Middle frontal gyrus (tissue), 1 donor: ENCODE data around the gene OR52J3.
"Not testable (repeated sequence)": the region's sequence is repeated elsewhere in the genome, so short reads cannot be mapped to it uniquely, and the experiment has no call there.

Experiments
- DNase-seq: peaks from one replicate; pipeline ENCODE4 v3.0.0-alpha.2; 2015; ENCODE audit warnings: low spot score; ENCODE audit errors: extremely low spot score

Gene OR52J3

GRCh38 chr11:5046226-5046625, at the start of gene OR52J3:
Gene OR52J3 (plus strand): TSS chr11:5046526. CDS start chr11:5046526, 0 bp downstream.
- no peak for DNase-seq

GRCh38 chr11:5004424-5005274, 41.7 kb upstream of the OR52J3 start:
- peak; percentile 42 for DNase-seq

- DNase-seq, result no peak
Measured at GRCh38 chr11:5007561-5007960, 38.8 kb upstream of the OR52J3 start.

DNA sequence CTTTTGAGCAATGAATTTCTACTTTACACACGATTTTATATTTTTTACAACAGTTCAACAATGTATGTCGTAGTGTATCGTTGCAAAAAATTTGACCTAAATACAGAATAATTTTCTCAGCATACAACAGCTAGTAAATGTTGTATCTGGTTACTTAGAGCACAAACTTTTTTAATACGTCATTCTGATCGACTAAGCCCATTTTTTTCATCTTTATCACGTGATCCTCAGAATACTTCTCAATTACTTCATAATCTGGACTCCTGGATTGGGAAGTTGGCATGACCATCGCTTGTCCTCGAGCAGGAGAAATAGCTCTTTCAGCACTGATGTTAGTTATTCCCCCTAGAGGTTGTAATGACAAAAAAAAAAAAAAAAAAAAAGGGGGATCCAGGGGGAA, 35.1 kb upstream of the OR52J3 start:
- DNase-seq, result no peak

DNA sequence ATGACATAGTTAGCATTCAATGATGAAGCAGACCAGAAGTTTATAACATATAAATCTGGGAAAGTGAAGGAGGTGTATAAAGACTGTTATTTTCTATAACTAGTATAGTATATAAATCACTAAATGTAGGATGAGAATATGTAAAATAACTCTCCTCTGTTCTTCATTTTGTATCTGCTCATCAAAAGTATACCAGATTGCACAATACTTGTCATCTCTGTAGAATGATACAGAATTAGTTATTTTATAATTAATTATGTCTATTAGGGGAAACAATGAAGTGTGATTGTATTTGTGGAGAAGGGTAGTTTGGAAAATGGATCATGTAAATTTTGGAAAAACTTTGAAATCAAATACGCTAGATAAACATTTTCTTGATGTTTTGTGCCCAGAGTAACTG, 33.3 kb upstream of the OR52J3 start:
- DNase-seq, result no peak

DNA sequence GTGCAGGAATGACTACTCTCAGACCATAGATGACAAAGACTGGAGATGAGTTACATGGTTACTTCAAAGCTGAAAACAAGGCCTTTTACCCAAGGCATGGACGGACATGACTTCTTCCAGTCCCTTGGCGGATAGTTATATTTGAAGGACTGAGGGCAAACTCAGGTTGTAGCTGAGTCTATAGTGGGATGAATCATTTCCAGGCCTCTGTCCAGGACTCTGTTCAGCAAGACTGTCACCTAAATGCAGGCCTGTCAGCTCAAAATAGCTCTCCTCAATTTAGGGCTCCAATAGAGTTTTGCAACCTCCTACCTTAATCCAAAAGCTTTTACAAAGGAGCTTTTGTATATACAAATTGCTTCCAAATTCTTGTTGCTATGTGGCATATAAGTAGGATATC, 24.3 kb upstream of the OR52J3 start:
- no peak for DNase-seq

- no peak for DNase-seq
Measured at GRCh38 chr11:5036669-5037068, 9.7 kb upstream of the OR52J3 start.

DNA sequence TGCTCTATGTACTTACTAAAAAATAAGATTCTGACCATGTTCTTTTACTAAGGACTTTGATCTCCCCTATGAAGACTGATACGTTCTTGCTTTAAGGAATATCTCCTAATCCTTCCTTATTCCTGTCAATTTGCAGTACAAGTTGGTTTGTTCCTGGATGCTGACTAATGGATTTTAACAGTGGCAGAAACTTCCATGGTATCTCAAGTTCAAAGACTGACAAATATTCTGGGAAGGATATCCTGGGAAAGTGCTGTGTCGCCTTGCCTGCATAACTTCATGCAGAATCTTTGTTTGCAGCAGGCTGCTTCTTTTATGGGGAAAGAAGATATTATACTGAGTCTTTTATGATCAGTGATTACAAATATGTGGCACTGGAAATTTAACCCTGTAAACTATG, 8.4 kb upstream of the OR52J3 start:
- DNase-seq, result no peak

- no peak for DNase-seq
Measured at GRCh38 chr11:5038341-5038740, 8.0 kb upstream of the OR52J3 start.

DNA sequence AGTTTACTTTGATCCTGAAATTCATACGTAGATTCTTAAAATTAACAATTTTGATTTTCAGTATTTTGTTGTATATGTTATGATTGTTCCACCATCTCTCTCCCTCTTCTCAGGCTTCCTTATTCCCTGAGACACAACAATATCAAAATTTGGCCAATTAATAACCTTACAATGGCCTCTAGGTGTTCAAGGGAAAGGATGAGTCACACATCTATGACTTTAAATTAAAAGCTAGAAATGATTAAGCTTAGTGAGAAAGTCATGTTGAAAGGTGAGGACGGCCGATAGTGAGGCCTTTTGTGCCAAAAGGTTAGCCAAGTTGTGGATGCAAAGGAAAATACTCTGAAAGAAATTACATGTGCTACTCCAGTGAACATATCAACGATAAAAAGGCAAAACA, 5.5 kb upstream of the OR52J3 start:
- no peak for DNase-seq

- no peak for DNase-seq
Measured at GRCh38 chr11:5042091-5042490, 4.2 kb upstream of the OR52J3 start.

GRCh38 chr11:5043380-5043779, 2.9 kb upstream of the OR52J3 start:
- no peak for DNase-seq

DNA sequence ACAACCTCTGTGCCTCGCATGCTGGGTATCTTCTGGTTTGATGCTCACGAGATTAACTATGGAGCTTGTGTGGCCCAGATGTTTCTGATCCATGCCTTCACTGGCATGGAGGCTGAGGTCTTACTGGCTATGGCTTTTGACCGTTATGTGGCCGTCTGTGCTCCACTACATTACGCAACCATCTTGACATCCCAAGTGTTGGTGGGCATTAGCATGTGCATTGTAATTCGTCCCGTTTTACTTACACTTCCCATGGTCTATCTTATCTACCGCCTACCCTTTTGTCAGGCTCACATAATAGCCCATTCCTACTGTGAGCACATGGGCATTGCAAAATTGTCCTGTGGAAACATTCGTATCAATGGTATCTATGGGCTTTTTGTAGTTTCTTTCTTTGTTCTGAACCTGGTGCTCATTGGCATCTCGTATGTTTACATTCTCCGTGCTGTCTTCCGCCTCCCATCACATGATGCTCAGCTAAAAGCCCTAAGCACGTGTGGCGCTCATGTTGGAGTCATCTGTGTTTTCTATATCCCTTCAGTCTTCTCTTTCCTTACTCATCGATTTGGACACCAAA, 516 bp downstream of the OR52J3 start:
- DNase-seq, result no peak

DNA sequence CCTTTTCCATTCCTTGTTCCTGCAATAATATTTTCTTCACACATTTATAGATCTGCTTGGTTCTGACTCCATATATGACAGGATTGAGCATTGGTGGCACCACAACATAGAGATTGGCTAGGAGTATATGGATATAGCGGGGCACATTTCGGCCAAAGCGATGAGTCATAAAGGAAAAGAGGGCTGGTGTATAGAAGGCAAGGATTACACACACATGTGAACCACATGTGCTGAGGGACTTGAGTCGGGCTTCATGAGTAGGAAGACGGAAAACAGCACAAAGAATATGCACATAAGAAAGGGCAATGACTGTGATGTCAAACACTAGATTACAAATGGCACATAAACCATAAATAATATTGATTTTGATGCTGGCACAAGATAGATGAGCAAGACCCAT, 12.4 kb downstream of the OR52J3 start:
- not testable (repeated sequence) for DNase-seq

GRCh38 chr11:5059391-5059790, 13.1 kb downstream of the OR52J3 start, which contains the start of gene OR52E2:
Gene OR52E2 (minus strand): TSS chr11:5059627. CDS start chr11:5059627, 0 bp downstream.
- DNase-seq, result no peak

DNA sequence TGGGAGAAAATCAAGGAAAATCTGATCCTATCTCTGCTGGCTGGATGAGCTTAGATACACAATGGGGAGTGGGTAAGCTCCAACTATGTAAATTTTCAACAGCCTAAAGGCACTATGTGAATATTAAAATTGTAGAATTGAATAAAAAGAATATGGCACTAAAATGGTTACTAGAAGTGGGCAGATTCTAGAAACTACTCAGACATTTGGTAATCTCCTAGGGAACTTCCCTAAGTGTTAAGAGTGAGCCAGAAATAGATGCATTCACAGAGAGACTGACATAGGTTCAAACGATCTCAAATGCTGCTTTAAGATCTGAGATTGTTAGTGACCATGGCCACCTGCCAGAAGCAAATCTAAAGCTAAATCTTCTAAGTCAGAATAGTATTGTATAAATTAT, 18.7 kb downstream of the OR52J3 start:
- no peak for DNase-seq

- no peak for DNase-seq
Measured at GRCh38 chr11:5069272-5069671, 22.9 kb downstream of the OR52J3 start, which contains the start of gene OR52E1. Gene OR52E1 (plus strand): TSS chr11:5069572.

DNA sequence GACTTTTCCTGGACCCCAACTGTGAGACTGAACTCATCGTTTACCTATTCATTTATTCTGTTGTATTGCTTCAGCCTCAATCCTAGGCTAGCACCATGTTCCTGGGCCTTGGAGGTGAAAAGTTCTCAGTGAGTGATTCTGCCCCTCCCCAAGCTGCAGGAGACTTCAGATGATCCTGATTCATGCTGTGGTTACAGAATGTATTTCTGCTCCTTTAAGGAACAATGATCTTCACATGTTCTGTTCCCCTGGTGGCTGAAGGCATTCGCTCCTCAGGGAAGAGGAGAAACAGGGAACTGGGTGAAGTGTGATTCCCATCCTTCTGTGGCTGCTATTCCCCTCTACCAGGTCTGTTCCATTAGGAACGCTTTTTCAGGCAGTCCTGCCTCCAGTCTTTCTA, 25.5 kb downstream of the OR52J3 start:
- no peak for DNase-seq

GRCh38 chr11:5081405-5081804, 35.1 kb downstream of the OR52J3 start:
- no peak for DNase-seq

GRCh38 chr11:5083602-5084001, 37.3 kb downstream of the OR52J3 start:
- DNase-seq, result no peak

- DNase-seq, result no peak
Measured at GRCh38 chr11:5088556-5088955, 42.2 kb downstream of the OR52J3 start.

DNA sequence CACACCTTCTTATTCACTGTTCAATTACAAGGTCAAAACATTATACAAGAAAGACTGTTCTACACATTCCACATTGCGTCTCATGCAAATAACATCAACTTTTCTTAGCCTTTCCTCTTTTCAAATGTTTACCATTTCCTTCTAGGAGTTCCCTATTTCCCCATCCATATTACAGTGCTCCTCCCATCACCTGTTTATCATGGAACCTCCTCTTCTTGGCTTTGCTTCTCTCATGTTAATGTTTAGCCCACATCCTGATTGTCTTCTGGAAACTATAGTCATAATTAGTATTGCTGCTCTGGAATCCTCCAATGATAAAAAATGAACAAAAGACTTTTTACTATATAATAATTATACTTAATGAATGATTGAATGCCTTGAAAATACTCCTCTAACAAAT, 44.3 kb downstream of the OR52J3 start:
- DNase-seq, result no peak
